GM18858 (cell line): ENCODE measurements around the gene CPSF3.
A peak's percentile ranks its signal among the peaks of the same experiment; 100 is the strongest.

Experiments used
- ATAC-seq: cut with Tn5 transposase; IDR thresholded peaks from one replicate; pipeline ENCODE4 v1.9.1; 2021; ENCODE audit not compliant: unreplicated experiment

CPSF3 gene

GRCh38 chr2:9416962-9417316, 6.5 kb upstream of the CPSF3 start:
- ATAC-seq = no peak

GRCh38 chr2:9417725-9418124, 5.7 kb upstream of the CPSF3 start:
- no peak for ATAC-seq

- ATAC-seq = no peak
These were observed 4.7 kb upstream of the CPSF3 start for GRCh38 chr2:9418746-9419145.

- ATAC-seq = no peak
These were observed 3.9 kb upstream of the CPSF3 start for GRCh38 chr2:9419541-9419940.

- no peak for ATAC-seq
These were observed 3.0 kb upstream of the CPSF3 start for GRCh38 chr2:9420495-9420894.

GRCh38 chr2:9422321-9423099, 944 bp upstream of the CPSF3 start:
- ATAC-seq = peak; percentile 10

- ATAC-seq = peak; percentile 3
These were observed 443 bp downstream of the CPSF3 start for GRCh38 chr2:9423922-9424272.

GRCh38 chr2:9424447-9425164, 1.2 kb downstream of the CPSF3 start:
- no peak for ATAC-seq

GRCh38 chr2:9428965-9429577, 5.6 kb downstream of the CPSF3 start:
- ATAC-seq = no peak

- ATAC-seq = no peak
These were observed 7.2 kb downstream of the CPSF3 start for GRCh38 chr2:9430316-9431293.

GRCh38 chr2:9434489-9434888, 11.0 kb downstream of the CPSF3 start:
- ATAC-seq = no peak

GRCh38 chr2:9439536-9439935, 16.1 kb downstream of the CPSF3 start:
- ATAC-seq = no peak

- no peak for ATAC-seq
These were observed 16.7 kb downstream of the CPSF3 start for GRCh38 chr2:9440058-9440727.

GRCh38 chr2:9441556-9441955, 18.1 kb downstream of the CPSF3 start:
- ATAC-seq = no peak

- no peak for ATAC-seq
These were observed 20.1 kb downstream of the CPSF3 start for GRCh38 chr2:9443526-9443925.

GRCh38 chr2:9445089-9445488, 21.6 kb downstream of the CPSF3 start:
- no peak for ATAC-seq

GRCh38 chr2:9451231-9451630, 27.8 kb downstream of the CPSF3 start:
- ATAC-seq = no peak

GRCh38 chr2:9460441-9461017, 37.1 kb downstream of the CPSF3 start:
- ATAC-seq = no peak

GRCh38 chr2:9461079-9461478, 37.6 kb downstream of the CPSF3 start:
- ATAC-seq = no peak

- no peak for ATAC-seq
These were observed 38.9 kb downstream of the CPSF3 start for GRCh38 chr2:9462313-9462712.
